ENCODE data around the gene SLC22A5.

GRCh38 chr5:132319975-132320374, 49.5 kb upstream of the SLC22A5 start:
- no peak for TF ChIP-seq POLR2AphosphoS5 (IDR thresholded peaks at IDR 0.05; ENCODE audit: low read depth, low read length)
- TF ChIP-seq TAF1 (IDR thresholded peaks at IDR 0.05; ENCODE audit: borderline replicate concordance, insufficient read depth, low read length): no peak
- TF ChIP-seq SIN3A (IDR thresholded peaks at IDR 0.05; ENCODE audit: borderline replicate concordance, insufficient read depth, low read length): no peak
- TF ChIP-seq REST (IDR thresholded peaks at IDR 0.05; ENCODE audit: insufficient read depth in 1 of 2, low read depth in 2 of 2, low read length in 2 of 2): no peak
